GM21515 (cell line): ENCODE measurements around the gene ELMO3.

Experiments used
- ATAC-seq: cut with Tn5 transposase; IDR thresholded peaks from one replicate; pipeline ENCODE4 v1.9.1; 2021; ENCODE audit not compliant: unreplicated experiment

Gene ELMO3

DNA sequence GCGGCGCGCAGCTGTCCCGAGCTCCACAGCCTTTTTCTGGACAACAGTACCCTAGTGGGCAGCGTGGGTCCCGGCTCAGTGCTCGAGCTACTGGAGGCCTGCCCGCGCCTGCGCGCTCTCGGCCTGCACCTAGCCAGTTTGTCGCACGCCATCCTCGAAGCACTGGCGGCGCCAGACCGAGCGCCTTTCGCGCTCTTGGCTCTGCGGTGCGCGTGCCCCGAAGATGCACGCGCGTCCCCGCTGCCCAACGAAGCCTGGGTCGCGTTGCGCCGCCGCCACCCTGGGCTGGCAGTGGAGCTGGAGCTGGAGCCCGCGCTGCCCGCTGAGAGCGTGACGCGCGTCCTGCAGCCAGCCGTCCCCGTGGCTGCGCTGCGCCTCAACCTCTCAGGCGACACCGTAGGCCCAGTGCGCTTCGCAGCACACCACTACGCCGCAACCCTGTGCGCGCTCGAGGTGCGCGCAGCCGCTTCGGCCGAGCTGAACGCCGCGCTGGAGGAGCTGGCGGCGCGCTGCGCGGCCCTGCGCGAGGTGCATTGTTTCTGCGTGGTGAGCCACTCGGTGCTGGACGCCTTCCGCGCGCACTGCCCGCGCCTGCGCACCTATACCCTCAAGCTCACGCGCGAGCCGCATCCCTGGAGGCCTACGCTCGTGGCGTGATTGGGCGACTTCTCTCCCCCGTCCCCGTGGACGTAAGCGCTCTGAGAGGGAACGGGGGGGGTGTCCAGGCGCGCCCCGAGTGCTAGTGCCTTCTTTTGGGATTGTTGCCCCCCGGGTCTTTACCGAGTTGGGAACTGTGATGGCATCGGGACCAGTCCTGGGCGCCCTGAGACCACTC lies 35.5 kb upstream of the ELMO3 start:
- no peak for ATAC-seq

DNA sequence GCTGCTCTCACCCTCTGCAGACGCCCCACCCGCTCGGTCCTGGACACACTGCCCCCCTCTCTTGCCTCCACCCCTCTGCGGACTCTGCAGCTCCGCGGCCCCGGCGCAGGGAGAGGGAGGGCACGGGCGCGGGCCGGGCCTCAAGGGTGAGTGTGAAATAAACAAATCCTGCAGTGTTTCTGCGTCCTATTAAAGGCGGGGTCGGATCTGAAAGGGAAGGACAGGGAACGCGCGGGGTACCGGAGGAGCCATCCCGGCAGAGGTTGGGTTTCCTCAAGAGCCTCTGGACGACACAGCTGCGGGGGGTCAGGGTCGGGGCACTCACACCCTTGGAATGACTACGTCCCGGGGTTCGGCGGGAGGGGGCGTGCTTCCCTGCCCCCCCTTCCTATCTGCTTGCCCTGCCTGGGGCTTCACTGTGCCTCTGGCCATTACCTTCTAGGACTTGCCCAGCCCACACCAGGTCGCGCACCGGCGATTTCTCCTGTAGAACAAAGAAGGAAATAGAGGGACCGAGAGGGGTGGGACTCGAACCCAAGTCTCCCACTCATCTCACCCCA lies 34.9 kb upstream of the ELMO3 start:
- no peak for ATAC-seq

DNA sequence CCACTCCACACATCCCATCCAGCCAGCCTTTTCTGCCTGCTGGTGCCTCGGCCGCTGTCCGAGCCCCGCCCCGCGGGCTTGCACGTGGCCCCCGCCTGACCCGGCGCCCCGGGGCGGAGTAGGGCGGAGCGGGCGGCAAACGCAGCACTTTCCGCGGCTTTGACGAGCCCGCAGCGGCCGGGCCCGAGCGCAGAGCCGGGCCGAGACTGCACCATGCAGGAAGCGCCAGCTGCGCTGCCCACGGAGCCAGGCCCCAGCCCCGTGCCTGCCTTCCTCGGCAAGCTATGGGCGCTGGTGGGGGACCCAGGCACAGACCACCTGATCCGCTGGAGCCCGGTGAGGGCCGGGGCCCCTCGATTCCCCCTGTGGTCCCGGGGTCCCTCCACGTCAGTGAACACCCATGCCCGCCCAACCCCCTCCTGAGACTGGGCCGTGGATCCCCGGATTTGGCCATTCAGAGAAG lies 34.3 kb upstream of the ELMO3 start, which contains the start of gene HSF4:
TSS of gene HSF4 (plus strand) at position 147 of the 463 bp plus-strand sequence. CDS start at position 214, 67 bp downstream.
- ATAC-seq, result no peak

- no peak for ATAC-seq
These were observed 33.5 kb upstream of the ELMO3 start for GRCh38 chr16:67165121-67166078.

DNA sequence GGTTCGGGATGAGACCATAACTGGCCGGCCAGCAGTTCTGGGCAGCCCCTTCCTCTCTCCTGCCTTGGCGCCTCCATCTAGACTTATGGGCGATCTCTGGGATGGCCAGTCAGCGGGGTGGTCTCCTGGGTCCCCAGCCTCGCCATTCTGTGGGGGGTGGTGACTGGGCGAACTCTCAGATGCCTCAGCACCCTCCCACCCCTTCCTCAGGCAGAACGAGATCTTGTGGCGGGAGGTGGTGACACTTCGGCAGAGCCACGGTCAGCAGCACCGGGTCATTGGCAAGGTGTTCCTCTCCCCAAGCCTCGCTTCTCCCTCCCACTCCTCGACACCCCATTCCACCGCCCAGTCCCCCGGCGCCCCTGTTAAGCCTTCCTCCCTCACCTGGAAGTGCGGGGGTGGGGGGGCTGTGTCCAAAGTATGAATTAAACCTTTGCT lies 32.8 kb upstream of the ELMO3 start:
- no peak for ATAC-seq

- ATAC-seq, result no peak
These were observed 32.2 kb upstream of the ELMO3 start for GRCh38 chr16:67166598-67167168.

- no peak for ATAC-seq
These were observed 31.3 kb upstream of the ELMO3 start for GRCh38 chr16:67167588-67167987.

GRCh38 chr16:67169011-67169451 lies 29.9 kb upstream of the ELMO3 start:
- no peak for ATAC-seq

GRCh38 chr16:67169642-67170167 lies 29.2 kb upstream of the ELMO3 start:
- no peak for ATAC-seq

DNA sequence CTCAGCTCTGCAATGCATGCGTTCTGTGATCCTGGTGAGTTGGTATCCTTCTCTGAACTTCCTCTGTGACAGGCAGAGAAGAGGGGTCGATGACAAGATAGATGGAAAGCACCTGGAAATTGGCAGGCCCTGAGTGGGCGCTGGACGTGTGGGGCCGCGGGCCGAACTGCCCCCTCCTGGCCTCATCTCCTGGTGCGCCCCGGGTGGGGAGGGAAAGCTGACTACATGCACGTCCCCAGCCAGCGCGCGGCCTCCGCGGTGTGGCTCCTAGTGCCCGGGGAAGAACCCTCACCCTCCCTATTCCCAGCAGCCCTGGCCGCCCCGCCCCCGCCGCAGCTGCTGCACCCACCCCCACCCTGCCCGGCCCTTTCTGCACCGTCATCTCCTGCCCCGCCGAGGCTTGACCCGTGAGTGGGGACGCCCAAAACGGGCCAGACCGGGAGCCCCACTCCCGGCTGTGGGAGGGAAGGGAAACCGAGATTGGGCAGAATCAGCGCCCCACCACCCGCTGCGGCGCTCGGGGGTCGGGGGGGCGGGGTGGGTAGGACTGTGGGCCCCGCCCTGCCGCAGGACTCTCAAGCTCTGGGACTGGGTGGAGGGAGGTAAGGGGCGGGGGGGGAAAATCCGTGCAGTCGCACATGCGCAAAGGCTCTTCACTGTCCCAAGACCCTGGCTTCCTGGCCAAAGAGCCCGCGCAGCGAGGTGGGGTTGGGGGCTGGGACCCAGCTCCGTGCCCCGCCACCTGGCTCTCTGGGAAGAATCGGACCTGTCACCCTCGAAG lies 28.6 kb upstream of the ELMO3 start, which contains the start of gene NOL3:
TSS of gene NOL3 (plus strand) at position 371 of the 781 bp plus-strand sequence.
- ATAC-seq, result no peak

DNA sequence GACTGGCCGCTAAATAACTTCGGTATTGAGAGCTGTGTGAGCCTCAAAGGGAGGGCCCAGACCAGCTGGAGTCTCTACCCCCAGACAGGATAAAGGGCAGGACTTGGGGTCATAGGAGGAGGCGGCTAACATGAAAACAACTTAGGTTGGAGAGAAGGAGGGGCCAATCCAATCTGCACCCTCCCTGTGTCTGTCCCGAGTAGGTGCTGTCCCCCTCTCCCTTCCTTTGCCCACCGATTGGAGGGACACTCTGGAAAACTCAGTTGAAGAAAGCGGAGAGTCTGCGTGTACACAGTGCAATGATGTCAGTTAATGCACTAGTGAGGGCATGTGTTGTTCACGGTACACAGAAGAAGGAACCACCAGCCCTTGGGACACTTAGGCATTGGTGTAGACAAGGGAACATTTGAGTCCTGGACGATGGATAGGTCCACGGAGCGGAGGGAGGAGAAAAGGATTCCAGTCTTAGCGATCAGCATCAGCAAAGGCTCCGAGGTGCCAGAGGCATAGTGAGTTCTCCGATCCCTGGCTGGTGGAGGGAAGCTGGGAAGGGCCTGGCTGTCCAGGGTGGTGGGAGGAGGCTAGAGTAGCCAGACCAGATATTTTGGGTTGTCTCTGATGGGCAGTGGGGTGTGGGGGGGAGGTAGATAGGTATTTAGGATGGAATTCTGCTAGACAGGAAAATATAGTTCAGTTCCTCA lies 27.8 kb upstream of the ELMO3 start:
- no peak for ATAC-seq

GRCh38 chr16:67173323-67173722 lies 25.6 kb upstream of the ELMO3 start:
- no peak for ATAC-seq

DNA sequence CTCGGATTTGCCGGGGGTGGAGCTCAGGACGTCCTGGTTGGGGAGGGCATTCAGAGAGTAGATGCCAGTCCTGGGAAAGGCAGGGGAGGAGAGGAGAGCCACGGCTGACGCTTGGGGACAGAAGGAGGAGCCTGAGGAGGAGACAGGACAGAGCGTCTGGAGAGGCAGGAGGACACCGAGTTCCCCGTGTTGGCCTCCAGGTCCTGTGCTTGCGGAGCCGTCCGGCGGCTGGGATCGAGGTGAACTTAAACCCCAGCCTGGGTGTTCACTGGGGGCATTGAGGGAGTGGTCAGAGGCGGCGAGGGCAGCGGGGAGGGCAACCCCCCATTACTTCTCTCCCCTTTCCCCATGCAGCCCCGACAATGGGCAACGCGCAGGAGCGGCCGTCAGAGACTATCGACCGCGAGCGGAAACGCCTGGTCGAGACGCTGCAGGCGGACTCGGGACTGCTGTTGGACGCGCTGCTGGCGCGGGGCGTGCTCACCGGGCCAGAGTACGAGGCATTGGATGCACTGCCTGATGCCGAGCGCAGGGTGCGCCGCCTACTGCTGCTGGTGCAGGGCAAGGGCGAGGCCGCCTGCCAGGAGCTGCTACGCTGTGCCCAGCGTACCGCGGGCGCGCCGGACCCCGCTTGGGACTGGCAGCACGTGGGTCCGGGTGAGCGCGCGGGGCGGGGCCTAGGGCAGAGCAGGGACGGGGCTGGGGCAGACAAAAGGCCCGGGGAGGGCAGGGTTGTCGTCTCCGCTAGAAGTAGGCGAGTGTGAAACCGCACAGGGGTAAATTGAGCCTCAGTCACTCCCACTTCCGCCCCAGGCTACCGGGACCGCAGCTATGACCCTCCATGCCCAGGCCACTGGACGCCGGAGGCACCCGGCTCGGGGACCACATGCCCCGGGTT lies 24.9 kb upstream of the ELMO3 start:
- ATAC-seq, result no peak

DNA sequence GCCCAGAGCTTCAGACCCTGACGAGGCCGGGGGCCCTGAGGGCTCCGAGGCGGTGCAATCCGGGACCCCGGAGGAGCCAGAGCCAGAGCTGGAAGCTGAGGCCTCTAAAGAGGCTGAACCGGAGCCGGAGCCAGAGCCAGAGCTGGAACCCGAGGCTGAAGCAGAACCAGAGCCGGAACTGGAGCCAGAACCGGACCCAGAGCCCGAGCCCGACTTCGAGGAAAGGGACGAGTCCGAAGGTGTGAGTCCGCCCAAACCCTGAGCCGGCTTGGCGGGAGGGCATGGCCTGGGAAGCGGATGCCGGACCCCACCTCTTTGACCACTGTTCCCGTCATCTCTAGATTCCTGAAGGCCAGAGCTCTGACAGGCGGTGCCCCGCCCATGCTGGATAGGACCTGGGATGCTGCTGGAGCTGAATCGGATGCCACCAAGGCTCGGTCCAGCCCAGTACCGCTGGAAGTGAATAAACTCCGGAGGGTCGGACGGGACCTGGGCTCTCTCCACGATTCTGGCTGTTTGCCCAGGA lies 24.2 kb upstream of the ELMO3 start:
- ATAC-seq, result no peak

DNA sequence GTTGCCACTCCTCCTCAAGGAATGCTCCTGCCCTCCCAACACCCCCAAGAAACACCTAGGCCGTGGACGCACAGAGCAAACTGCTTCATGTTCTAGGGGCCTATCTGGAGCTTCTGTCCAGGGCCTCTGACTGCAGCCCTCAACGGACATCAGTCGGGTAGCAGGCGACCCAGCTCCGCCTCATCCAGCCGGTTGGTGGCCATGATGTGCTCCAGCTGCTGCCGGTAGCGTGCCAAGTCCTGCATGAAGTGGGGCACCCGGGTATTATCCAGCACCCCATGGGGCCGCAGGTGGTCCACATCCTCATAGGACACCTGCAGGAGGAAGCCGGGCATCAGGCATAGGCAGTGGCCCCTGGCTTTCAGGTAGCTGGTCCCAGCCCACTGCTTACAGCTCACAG lies 22.3 kb upstream of the ELMO3 start:
- no peak for ATAC-seq

DNA sequence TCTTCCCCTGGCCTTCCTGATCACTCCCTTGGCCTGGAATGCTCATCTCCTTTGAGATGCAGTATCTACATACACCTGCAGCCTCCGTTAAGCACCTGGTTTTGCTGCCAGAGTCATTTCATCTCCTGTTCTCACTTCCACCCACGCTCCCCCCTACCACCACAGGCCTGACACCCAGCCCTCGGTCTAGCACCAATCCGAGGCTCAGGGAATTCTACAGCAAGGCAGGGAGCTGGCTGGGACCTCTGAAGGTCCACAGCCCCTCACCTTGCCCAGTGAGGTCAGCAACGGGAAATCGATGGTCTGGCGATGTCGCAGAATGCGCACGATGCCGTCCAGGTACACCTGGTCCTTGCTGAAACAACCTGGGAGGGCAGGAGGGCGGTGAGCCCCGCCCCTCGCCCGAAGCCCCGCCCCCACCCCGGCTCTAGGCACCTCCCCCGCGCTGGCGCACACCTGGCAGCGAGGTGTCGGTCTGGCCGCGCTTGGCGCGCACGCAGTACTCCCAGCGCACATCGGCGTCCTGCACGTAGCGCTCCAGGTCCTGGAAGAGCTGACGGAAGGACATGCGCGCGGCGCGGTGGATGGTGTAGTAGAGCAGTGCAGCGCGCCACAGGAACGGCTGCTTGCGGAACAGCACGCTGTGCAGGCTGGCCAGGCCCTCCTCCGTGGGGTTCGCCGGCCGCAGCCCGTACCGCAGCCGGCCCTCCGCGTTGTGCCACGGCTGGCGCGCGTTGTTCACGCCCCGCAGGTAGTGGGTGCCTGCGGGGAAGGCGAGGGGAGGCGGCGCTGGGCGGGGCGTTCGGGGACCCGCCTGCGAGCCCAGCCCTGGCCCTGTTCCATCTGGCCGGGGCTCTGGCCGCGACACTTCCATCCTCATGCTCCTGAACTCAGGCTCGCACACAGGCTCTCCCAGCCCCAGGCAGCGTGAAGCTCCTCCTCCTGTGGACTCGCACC lies 20.9 kb upstream of the ELMO3 start:
- no peak for ATAC-seq
